ENCODE measurements around the gene APPL2.

The APPL2 gene, protein sequence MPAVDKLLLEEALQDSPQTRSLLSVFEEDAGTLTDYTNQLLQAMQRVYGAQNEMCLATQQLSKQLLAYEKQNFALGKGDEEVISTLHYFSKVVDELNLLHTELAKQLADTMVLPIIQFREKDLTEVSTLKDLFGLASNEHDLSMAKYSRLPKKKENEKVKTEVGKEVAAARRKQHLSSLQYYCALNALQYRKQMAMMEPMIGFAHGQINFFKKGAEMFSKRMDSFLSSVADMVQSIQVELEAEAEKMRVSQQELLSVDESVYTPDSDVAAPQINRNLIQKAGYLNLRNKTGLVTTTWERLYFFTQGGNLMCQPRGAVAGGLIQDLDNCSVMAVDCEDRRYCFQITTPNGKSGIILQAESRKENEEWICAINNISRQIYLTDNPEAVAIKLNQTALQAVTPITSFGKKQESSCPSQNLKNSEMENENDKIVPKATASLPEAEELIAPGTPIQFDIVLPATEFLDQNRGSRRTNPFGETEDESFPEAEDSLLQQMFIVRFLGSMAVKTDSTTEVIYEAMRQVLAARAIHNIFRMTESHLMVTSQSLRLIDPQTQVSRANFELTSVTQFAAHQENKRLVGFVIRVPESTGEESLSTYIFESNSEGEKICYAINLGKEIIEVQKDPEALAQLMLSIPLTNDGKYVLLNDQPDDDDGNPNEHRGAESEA

DNA sequence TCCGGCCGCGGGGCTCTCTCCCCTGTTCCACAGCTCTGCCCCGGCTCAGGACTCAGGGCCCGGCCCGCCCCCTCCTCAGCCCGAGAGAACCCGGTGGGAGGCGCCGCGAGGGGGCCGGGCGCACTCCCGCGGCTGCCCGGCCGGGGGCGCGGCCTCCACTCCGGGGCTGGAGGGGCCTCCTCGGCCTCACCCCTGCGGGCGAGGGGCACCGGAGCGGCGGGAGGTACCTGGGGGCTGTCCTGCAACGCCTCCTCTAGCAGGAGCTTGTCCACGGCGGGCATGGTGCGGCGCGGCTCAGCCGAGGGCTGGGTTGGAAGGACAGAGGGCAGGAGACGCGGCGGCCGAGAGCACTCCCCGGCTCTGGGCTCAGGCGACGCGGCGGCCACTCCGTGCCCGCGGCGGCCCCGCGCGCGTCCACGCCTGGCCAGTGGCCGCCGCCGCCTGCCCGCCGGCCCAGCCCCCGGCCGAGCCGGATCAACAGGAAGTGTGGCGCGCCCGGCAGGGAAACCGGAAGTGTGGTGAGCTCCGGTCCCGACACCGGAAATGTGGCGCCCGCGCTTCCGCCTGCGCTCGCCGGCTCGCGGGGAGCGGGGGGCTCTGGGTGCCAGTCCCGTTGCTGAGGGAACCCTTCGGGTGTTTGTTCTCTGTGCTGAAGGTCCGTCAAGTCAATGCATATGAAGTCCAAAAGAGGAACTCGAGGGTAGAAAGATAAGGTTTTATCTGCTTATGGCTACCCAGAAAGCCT lies at the start of gene APPL2:
APPL2 (minus strand) TSS at position 443 of the 745 bp plus-strand sequence; CDS start at position 281, 162 bp downstream.
- peaks cover 34% of the 10 kb centered on the region for H3K79me2 ChIP-seq (ENCODE audit: control insufficient read depth, low read length)
- H3K9me3 ChIP-seq (ENCODE audit: control insufficient read depth, insufficient read depth, low read length): no peaks in the 10 kb centered on the region
- TF ChIP-seq, protein P1, sequence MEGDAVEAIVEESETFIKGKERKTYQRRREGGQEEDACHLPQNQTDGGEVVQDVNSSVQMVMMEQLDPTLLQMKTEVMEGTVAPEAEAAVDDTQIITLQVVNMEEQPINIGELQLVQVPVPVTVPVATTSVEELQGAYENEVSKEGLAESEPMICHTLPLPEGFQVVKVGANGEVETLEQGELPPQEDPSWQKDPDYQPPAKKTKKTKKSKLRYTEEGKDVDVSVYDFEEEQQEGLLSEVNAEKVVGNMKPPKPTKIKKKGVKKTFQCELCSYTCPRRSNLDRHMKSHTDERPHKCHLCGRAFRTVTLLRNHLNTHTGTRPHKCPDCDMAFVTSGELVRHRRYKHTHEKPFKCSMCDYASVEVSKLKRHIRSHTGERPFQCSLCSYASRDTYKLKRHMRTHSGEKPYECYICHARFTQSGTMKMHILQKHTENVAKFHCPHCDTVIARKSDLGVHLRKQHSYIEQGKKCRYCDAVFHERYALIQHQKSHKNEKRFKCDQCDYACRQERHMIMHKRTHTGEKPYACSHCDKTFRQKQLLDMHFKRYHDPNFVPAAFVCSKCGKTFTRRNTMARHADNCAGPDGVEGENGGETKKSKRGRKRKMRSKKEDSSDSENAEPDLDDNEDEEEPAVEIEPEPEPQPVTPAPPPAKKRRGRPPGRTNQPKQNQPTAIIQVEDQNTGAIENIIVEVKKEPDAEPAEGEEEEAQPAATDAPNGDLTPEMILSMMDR (IDR thresholded peaks at IDR 0.05; ENCODE audit: low read depth, low read length, poor library complexity, severe bottlenecking): peak; percentile 50
- no peak for TF ChIP-seq EZH2phosphoT487 (IDR thresholded peaks at IDR 0.05; ENCODE audit: borderline replicate concordance, low read length)
- peak within 1 kb of the TSS; percentile 93 for H3K4me3 ChIP-seq (ENCODE audit: low read length)
- peak within 1 kb of the TSS; percentile 94 for H3K4me2 ChIP-seq (ENCODE audit: low read length)
- no peaks in the 10 kb centered on the region for H3K27me3 ChIP-seq (ENCODE audit: control insufficient read depth, low read length)
- no peaks in the 10 kb centered on the region for H3K9me2 ChIP-seq (replicated peaks; ENCODE audit: control insufficient read depth, low read length)
- peak within 1 kb of the TSS; percentile 38 for H3K27ac ChIP-seq (ENCODE audit: low read depth, low read length)
- no peaks in the 10 kb centered on the region for H4K20me1 ChIP-seq (ENCODE audit: control insufficient read depth, insufficient read depth, low read depth, low read length)
- no peaks in the 10 kb centered on the region; the same call in 1 of the 2 replicates for H3F3A ChIP-seq (ENCODE audit: control insufficient read depth, insufficient read depth)
- H3K36me3 ChIP-seq (ENCODE audit: control insufficient read depth, low read length): peaks cover 9% of the 10 kb centered on the region
- H3K4me1 ChIP-seq (ENCODE audit: control insufficient read depth, low read length): peaks cover 55% of the 10 kb centered on the region

DNA sequence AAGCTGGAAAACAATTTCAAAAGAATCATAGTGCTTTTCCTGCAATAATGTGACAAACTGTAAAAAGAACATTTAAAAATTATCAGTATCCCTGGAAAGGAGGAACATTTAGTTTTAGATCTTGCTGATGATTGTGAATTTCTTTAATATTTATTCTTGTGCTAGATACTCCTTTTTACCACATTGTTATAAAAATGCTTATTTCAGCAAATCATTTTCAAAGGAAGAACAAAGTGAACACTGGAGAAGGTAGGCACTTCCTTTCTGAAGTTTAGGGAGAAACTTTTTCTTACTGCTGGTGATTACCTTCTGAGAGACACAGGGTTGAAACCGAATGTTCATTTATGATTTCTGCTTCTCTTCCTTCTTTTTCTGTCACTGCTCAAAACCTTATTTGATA lies 49.4 kb upstream of the APPL2 start:
- no peak overlapping the region for H3K4me2 ChIP-seq (ENCODE audit: low read length)
- no peaks in the 10 kb centered on the region for H3K36me3 ChIP-seq (ENCODE audit: control insufficient read depth, low read length)
- no peak for TF ChIP-seq EZH2phosphoT487 (IDR thresholded peaks at IDR 0.05; ENCODE audit: borderline replicate concordance, low read length)
- TF ChIP-seq, protein P1 (IDR thresholded peaks at IDR 0.05; ENCODE audit: low read depth, low read length, poor library complexity, severe bottlenecking): no peak
- no peaks in the 10 kb centered on the region for H3K9me3 ChIP-seq (ENCODE audit: control insufficient read depth, insufficient read depth, low read length)
- H3F3A ChIP-seq (ENCODE audit: control insufficient read depth, insufficient read depth): no peaks in the 10 kb centered on the region
- H3K4me3 ChIP-seq (ENCODE audit: low read length): no peak overlapping the region
- H3K79me2 ChIP-seq (ENCODE audit: control insufficient read depth, low read length): no peaks in the 10 kb centered on the region
- no peaks in the 10 kb centered on the region for H4K20me1 ChIP-seq (ENCODE audit: control insufficient read depth, insufficient read depth, low read depth, low read length)
- no peaks in the 10 kb centered on the region for H3K4me1 ChIP-seq (ENCODE audit: control insufficient read depth, low read length)
- no peak overlapping the region for H3K27ac ChIP-seq (ENCODE audit: low read depth, low read length)
- H3K9me2 ChIP-seq (replicated peaks; ENCODE audit: control insufficient read depth, low read length): no peaks in the 10 kb centered on the region
- H3K27me3 ChIP-seq (ENCODE audit: control insufficient read depth, low read length): no peaks in the 10 kb centered on the region

DNA sequence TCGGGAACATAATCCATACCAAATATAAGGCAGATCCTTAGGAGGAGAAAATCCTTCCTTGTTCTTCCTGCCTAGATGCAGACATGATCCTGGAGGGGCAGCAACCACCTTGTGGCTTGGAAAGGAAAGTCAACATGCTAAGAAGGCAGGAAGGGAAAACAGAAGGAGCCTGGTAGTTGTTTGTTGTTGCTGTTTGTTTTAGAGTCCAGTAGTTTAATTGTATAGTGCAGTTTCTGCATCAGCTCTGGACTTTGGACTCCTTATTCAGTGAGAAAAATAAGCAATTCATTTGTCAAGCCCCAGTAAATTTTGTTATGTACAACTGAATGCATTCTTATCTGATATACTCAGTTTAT lies 45.7 kb upstream of the APPL2 start:
- Histone ChIP-seq H3K36me3 (ENCODE audit: control insufficient read depth, low read length) (no peaks in the 10 kb centered on the region), H3K27me3 (ENCODE audit: control insufficient read depth, low read length) (no peaks in the 10 kb centered on the region), H3K4me2 (ENCODE audit: low read length) (no peak overlapping the region), H3K27ac (ENCODE audit: low read depth, low read length) (no peak overlapping the region), H3K9me2 (replicated peaks; ENCODE audit: control insufficient read depth, low read length) (no peaks in the 10 kb centered on the region), H3K79me2 (ENCODE audit: control insufficient read depth, low read length) (no peaks in the 10 kb centered on the region), H3K9me3 (ENCODE audit: control insufficient read depth, insufficient read depth, low read length) (no peaks in the 10 kb centered on the region), H3F3A (ENCODE audit: control insufficient read depth, insufficient read depth) (no peaks in the 10 kb centered on the region), H3K4me1 (ENCODE audit: control insufficient read depth, low read length) (no peaks in the 10 kb centered on the region), H4K20me1 (ENCODE audit: control insufficient read depth, insufficient read depth, low read depth, low read length) (no peaks in the 10 kb centered on the region), H3K4me3 (ENCODE audit: low read length) (no peak overlapping the region)
- TF ChIP-seq EZH2phosphoT487 (IDR thresholded peaks at IDR 0.05; ENCODE audit: borderline replicate concordance, low read length): no peak
- TF ChIP-seq, protein P1 (IDR thresholded peaks at IDR 0.05; ENCODE audit: low read depth, low read length, poor library complexity, severe bottlenecking): no peak

All from DOHH2 (cell line).